Heart right ventricle (tissue), 16 donors: ENCODE measurements around the gene KRTAP12-3. TPM values are rescaled to one million over a fixed set of nuclear protein-coding genes. Genes with fewer than 3 reads are reported as not detected.

Experiments
- ATAC-seq, 8 donors: fragments of 200-7000 bp; cut with Tn5 transposase; one replicate each; pipeline ENCODE4 v1.9.1; 2020; ENCODE audit warnings: mild to moderate bottlenecking in 8 of 8, moderate library complexity in 8 of 8, moderate number of reproducible peaks in 1 of 8
- DNase-seq, 2 donors: peaks; one replicate each; pipeline ENCODE4 v3.0.0-alpha.2; 2020
- H3K27ac ChIP-seq, 10 donors: fragments of 200-600 bp; sonication (generic) in 2 of 10; one replicate each; pipeline versions ENCODE4 v1.5.0 to v1.8.0; 2020 to 2022; ENCODE audit warnings: mild to moderate bottlenecking in 3 of 10
- H3K27me3 ChIP-seq, 7 donors: fragments of 200-600 bp; one replicate each; pipeline ENCODE4 v1.8.0; 2021 to 2022; ENCODE audit warnings: mild to moderate bottlenecking in 2 of 7
- H3K36me3 ChIP-seq, 9 donors: fragments of 200-600 bp; sonication (generic) in 1 of 9; one replicate each; pipeline versions ENCODE4 v1.5.0 to v1.8.0; 2020 to 2022; ENCODE audit warnings: mild to moderate bottlenecking in 2 of 9
- H3K4me1 ChIP-seq, 9 donors: fragments of 200-600 bp; sonication (generic) in 1 of 9; one replicate each; pipeline versions ENCODE4 v1.5.0 to v1.8.0; 2020 to 2022; ENCODE audit warnings: mild to moderate bottlenecking in 4 of 9
- H3K4me3 ChIP-seq, 10 donors: fragments of 200-600 bp; sonication (generic) in 2 of 10; one replicate each; pipeline versions ENCODE4 v1.5.0 to v1.8.0; 2020 to 2022; ENCODE audit warnings: mild to moderate bottlenecking in 7 of 10, moderate library complexity in 2 of 10
- H3K9me3 ChIP-seq, 11 donors: fragments of 200-600 bp in 10 of 11; sonication (generic) in 2 of 11; one replicate each; pipeline versions ENCODE4 v1.5.0 to v1.8.0; 2013 to 2022; ENCODE audit warnings: mild to moderate bottlenecking in 2 of 11, control low read depth in 1 of 11, moderate library complexity in 1 of 11
- CTCF ChIP-seq, 9 donors: fragments of 200-600 bp; sonication (generic) in 2 of 9; IDR thresholded peaks; one replicate each; pipeline versions ENCODE4 v1.5.0 to v1.8.0; 2021 to 2022; ENCODE audit warnings: antibody characterized with exemption in 9 of 9, mild to moderate bottlenecking in 5 of 9, moderate library complexity in 1 of 9
- WGBS, 2 donors: extraction: QIAGEN DNeasy Blood & Tissue Kit; methylation state at CpG; one replicate each; pipeline ENCODE4 v1.1.7; 2013; ENCODE audit warnings: inconsistent platforms in 1 of 2; 5-methylcytosine and 5-hydroxymethylcytosine counted together
- intact Hi-C, 10 donors: fragments of 100-400 bp; cut with DNase I; formaldehyde crosslinking; loops; one replicate each; pipeline versions ENCODE4 v1.11.1 to v1.14.2; 2022
- polyA plus RNA-seq, 2 donors: library from polyadenylated mRNA; stranded (reverse); fragments of 200-250 nt; gene quantifications; one replicate each; pipeline ENCODE4 v1.2.3, GENCODE V29; 2013
- total RNA-seq, 10 donors: library from RNA; stranded (reverse); fragmentation: NEBNext Ultra II Directional in 3 of 10; extraction: Animal tissue kit (Norgen Biotek cat#: 25700) in 3 of 10; gene quantifications; one replicate each; pipeline versions ENCODE4 v1.2.1 to v1.2.4, GENCODE V29; 2021 to 2023
- donor health status: Arrhythmogenic right ventricular cardiomyopathy.
- donor health status: ischemic (EF 13 %, LVEDD 7.1; RV severe dilation, severe dysfunction).
- donor health status: healthy with polysubstance abuse.
- donor health status: DM: no; HTN: yes; CAD: no.
- donor health status: DM: no; HTN: no; CAD: no.
- donor health status: ischemic (EF 25% LVEDD 6.9; RV normal size, moderate dysfunction).
- donor health status: ischemic (EF 25% LVEDD 5.7; RV mildly dilated, moderate dysfunction).
- donor health status: healthy.
- donor health status: DM: yes; HTN: yes; CAD: no.
- donor health status: Ischemic cardiomyopathy.
- donor health status: ischemic (EF 35%, LVEDD 5.7; RV mildly dilated, moderate dysfunction).
- donor health status: nonischemic (EF 11% LVEDD 7.7; RV severe dilation, severe dysfunction).
- donor health status: DM: yes; HTN: yes; CAD: no.
- donor health status: PGD.
- donor health status: ischemic (EF 29% LVEDD 5.4; RV normal size, mild dysfunction).
- donor health status: nonischemic (EF 23%, LVEDD 6.1; RV moderate dilation, normal function).

Gene KRTAP12-3
- total and polyA plus RNA-seq, 12 donors, result not detected

GRCh38 chr21:44692798-44693512 is 35.2 kb downstream of the KRTAP12-3 start:
- Histone ChIP-seq H3K27me3 (peaks cover 0 to 59% (median 28%) of the 10 kb centered on the region in 7 donors), H3K27ac (no peak overlapping the region), H3K4me1 (no peaks in the 10 kb centered on the region), H3K9me3 (peaks cover 0 to 31% (median 12%) of the 10 kb centered on the region in 11 donors), H3K4me3 (no peak overlapping the region), H3K36me3 (no peaks in the 10 kb centered on the region)
- DNase-seq (no peak), ATAC-seq (no peak)
- WGBS, 2 donors, result 50% methylated on average over 2 of the region's 2 CpGs
- no peak for TF ChIP-seq CTCF (IDR thresholded peaks at IDR 0.05)
- intact Hi-C loops, result no loop called here

- no peak overlapping the region for H3K4me3 ChIP-seq
- H3K27ac ChIP-seq, result no peak overlapping the region
- no peak for ATAC-seq
- DNase-seq, result no peak
- no peak for TF ChIP-seq CTCF (IDR thresholded peaks at IDR 0.05)
- H3K9me3 ChIP-seq, result peaks cover 0 to 31% (median 12%) of the 10 kb centered on the region in 11 donors
- H3K27me3 ChIP-seq, result peaks cover 0 to 65% (median 37%) of the 10 kb centered on the region in 7 donors
- 67 to 68% methylated on average over 11 of the region's 11 CpGs for WGBS, 2 donors
- no peaks in the 10 kb centered on the region for H3K4me1 ChIP-seq
- no peaks in the 10 kb centered on the region for H3K36me3 ChIP-seq
- intact Hi-C loops, result no loop called here
These were observed 37.0 kb downstream of the KRTAP12-3 start for GRCh38 chr21:44694776-44695175.

- Histone ChIP-seq H3K27me3 (peaks cover 0 to 65% (median 41%) of the 10 kb centered on the region in 7 donors), H3K27ac (no peak overlapping the region), H3K9me3 (peaks cover 0 to 31% (median 12%) of the 10 kb centered on the region in 11 donors), H3K4me1 (no peaks in the 10 kb centered on the region), H3K4me3 (no peak overlapping the region), H3K36me3 (no peaks in the 10 kb centered on the region)
- no peak for DNase-seq
- intact Hi-C loops, result no loop called here
- ATAC-seq, result no peak
- TF ChIP-seq CTCF (IDR thresholded peaks at IDR 0.05), result no peak
- 58 to 66% methylated on average over 8 of the region's 8 CpGs for WGBS, 2 donors
These were observed 37.5 kb downstream of the KRTAP12-3 start for GRCh38 chr21:44695184-44695583.

- no peak for TF ChIP-seq CTCF (IDR thresholded peaks at IDR 0.05)
- 70 to 79% methylated on average over 8 of the region's 8 CpGs for WGBS, 2 donors
- Histone ChIP-seq H3K36me3 (no peaks in the 10 kb centered on the region), H3K4me3 (no peak overlapping the region), H3K27ac (no peak overlapping the region), H3K27me3 (peaks cover 0 to 65% (median 46%) of the 10 kb centered on the region in 7 donors), H3K4me1 (no peaks in the 10 kb centered on the region), H3K9me3 (peaks cover 0 to 31% (median 12%) of the 10 kb centered on the region in 11 donors)
- ATAC-seq (no peak), DNase-seq (no peak)
- intact Hi-C loops, result no loop called here
These were observed 37.9 kb downstream of the KRTAP12-3 start for GRCh38 chr21:44695641-44696040.
